ENCODE results near the gene KLF15. TPM values are rescaled to one million over a fixed set of nuclear protein-coding genes. Genes with fewer than 3 reads are reported as not detected.

Gene KLF15
- total and polyA plus RNA-seq, 2 donors (not counting 1 experiment from before 2014, with no cell fraction given): 0.10 to 2.2 TPM

DNA sequence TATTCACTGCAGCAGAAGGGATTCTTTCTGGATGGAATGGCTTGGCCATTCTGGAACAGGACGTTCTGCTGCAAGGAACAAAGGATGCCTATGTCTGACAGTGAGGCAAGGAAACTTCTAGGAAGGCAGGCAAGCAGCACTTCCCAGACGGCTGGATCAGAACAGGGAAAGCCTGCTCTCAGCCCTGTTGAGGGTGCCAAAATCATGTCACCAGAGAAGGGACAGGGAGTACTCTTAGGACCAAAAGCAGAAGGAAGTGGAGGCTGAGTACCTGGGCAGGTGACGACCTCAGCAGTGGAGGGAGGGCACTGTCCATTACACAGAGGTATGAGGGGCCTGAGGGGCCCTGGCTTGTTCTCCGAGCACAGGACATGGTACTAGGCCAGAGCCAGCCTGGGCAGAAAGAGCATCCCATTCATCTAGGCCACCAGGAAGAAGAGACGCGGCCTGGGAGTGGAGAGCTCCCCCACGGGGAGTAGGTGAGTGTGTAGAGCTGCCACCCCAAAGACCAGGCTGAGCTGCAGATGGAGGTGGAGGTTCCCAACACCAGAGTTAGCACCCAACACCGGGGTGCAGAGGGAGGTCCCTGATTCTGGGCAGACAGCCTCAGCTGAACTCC is 9.6 kb downstream of the KLF15 start:
- Histone ChIP-seq H3K27me3 (replicated peaks in 1 of 4; ENCODE audit: control extremely low read depth in 1 of 4, control insufficient read depth in 3 of 4, insufficient read depth in 4 of 4, low read length in 3 of 4) (no peaks in the 10 kb centered on the region), H2AFZ (ENCODE audit: insufficient read depth, low read depth, low read length, poor library complexity, severe bottlenecking) (no peak overlapping the region), H3K9ac (ENCODE audit: low read length) (no peak overlapping the region), H3K4me1 (ENCODE audit: control insufficient read depth in 2 of 2, insufficient read depth in 2 of 2, low read length in 2 of 2) (no peaks in the 10 kb centered on the region), H3K79me2 (ENCODE audit: control insufficient read depth, insufficient read depth, low read length) (no peaks in the 10 kb centered on the region), H4K20me1 (ENCODE audit: control insufficient read depth, insufficient read depth, low read length, poor library complexity, severe bottlenecking) (no peaks in the 10 kb centered on the region), H3K4me2 (replicated peaks; ENCODE audit: low read depth, low read length, poor library complexity, severe bottlenecking) (no peak overlapping the region), H3K4me3 (ENCODE audit: control extremely low read depth in 1 of 5, extremely low read depth in 1 of 5, insufficient read depth in 1 of 5, low read depth in 2 of 5, low read length in 4 of 5) (no peak overlapping the region), H3K9me3 (ENCODE audit: control extremely low read depth in 1 of 3, control insufficient read depth in 2 of 3, insufficient read depth in 1 of 3, low read length in 2 of 3) (no peaks in the 10 kb centered on the region), H3K27ac (ENCODE audit: low read length in 2 of 2) (no peak overlapping the region), H3K36me3 (replicated peaks in 1 of 2; ENCODE audit: control extremely low read depth in 1 of 2, control insufficient read depth in 1 of 2, extremely low read depth in 1 of 2, insufficient read depth in 2 of 2, low read length in 1 of 2) (no peaks in the 10 kb centered on the region)
- H3K27ac Mint-ChIP-seq: no peak overlapping the region
- H3K9me3 Mint-ChIP-seq (ENCODE audit: insufficient read depth): no peaks in the 10 kb centered on the region
- ATAC-seq (ENCODE audit: low read depth) (no peak), DNase-seq (no peak)
- no peaks in the 10 kb centered on the region for H3K27me3 Mint-ChIP-seq
- TF ChIP-seq, protein P1, sequence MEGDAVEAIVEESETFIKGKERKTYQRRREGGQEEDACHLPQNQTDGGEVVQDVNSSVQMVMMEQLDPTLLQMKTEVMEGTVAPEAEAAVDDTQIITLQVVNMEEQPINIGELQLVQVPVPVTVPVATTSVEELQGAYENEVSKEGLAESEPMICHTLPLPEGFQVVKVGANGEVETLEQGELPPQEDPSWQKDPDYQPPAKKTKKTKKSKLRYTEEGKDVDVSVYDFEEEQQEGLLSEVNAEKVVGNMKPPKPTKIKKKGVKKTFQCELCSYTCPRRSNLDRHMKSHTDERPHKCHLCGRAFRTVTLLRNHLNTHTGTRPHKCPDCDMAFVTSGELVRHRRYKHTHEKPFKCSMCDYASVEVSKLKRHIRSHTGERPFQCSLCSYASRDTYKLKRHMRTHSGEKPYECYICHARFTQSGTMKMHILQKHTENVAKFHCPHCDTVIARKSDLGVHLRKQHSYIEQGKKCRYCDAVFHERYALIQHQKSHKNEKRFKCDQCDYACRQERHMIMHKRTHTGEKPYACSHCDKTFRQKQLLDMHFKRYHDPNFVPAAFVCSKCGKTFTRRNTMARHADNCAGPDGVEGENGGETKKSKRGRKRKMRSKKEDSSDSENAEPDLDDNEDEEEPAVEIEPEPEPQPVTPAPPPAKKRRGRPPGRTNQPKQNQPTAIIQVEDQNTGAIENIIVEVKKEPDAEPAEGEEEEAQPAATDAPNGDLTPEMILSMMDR (IDR thresholded peaks at IDR 0.05): no peak
- no peak for TF ChIP-seq EZH2 (IDR thresholded peaks at IDR 0.05; ENCODE audit: borderline replicate concordance, insufficient read depth, low read depth, low read length, poor library complexity, severe bottlenecking)
- 81% methylated on average over 5 of the region's 8 CpGs for WGBS (ENCODE audit: insufficient coverage)
- H3K4me1 Mint-ChIP-seq: no peaks in the 10 kb centered on the region
- H3K4me3 Mint-ChIP-seq: no peak overlapping the region
- intact Hi-C loops (cut with micrococcal nuclease): no loop called here
- POLR2A ChIA-PET: no interaction called here
- CTCF ChIA-PET: no interaction called here

DNA sequence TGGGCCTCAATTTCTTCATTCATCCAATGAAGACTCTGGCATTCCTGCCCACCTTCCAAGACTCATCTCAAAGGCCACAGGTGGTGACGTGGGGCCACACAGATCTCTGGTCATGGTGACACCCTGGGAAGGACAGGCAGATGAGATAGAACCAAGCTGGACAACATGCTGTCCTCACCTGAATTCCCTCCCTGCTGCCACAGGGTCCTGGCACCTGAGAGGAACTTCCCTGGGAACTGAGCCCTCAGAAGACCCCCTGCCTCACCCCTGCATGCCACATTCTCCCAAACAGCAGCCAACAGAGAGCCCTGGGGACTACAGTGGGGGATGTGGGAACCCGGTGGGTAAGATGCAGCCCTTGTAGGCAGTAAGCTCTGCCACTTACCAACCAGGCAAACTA is 10.7 kb downstream of the KLF15 start:
- Histone ChIP-seq H3K4me1 (ENCODE audit: control insufficient read depth in 2 of 2, insufficient read depth in 2 of 2, low read length in 2 of 2) (no peaks in the 10 kb centered on the region), H3K4me2 (replicated peaks; ENCODE audit: low read depth, low read length, poor library complexity, severe bottlenecking) (no peak overlapping the region), H3K9me3 (ENCODE audit: control extremely low read depth in 1 of 3, control insufficient read depth in 2 of 3, insufficient read depth in 1 of 3, low read length in 2 of 3) (no peaks in the 10 kb centered on the region), H3K79me2 (ENCODE audit: control insufficient read depth, insufficient read depth, low read length) (no peaks in the 10 kb centered on the region), H3K36me3 (replicated peaks in 1 of 2; ENCODE audit: control extremely low read depth in 1 of 2, control insufficient read depth in 1 of 2, extremely low read depth in 1 of 2, insufficient read depth in 2 of 2, low read length in 1 of 2) (no peaks in the 10 kb centered on the region), H2AFZ (ENCODE audit: insufficient read depth, low read depth, low read length, poor library complexity, severe bottlenecking) (no peak overlapping the region), H3K27ac (ENCODE audit: low read length in 2 of 2) (no peak overlapping the region), H4K20me1 (ENCODE audit: control insufficient read depth, insufficient read depth, low read length, poor library complexity, severe bottlenecking) (no peaks in the 10 kb centered on the region), H3K27me3 (replicated peaks in 1 of 4; ENCODE audit: control extremely low read depth in 1 of 4, control insufficient read depth in 3 of 4, insufficient read depth in 4 of 4, low read length in 3 of 4) (no peaks in the 10 kb centered on the region), H3K4me3 (ENCODE audit: control extremely low read depth in 1 of 5, extremely low read depth in 1 of 5, insufficient read depth in 1 of 5, low read depth in 2 of 5, low read length in 4 of 5) (no peak overlapping the region), H3K9ac (ENCODE audit: low read length) (no peak overlapping the region)
- Mint-ChIP-seq H3K27ac (no peak overlapping the region), H3K4me3 (no peak overlapping the region), H3K4me1 (no peaks in the 10 kb centered on the region), H3K27me3 (no peaks in the 10 kb centered on the region), H3K9me3 (ENCODE audit: insufficient read depth) (no peaks in the 10 kb centered on the region)
- intact Hi-C loops (cut with micrococcal nuclease): no loop called here
- ChIA-PET POLR2A (no interaction called here), CTCF (interaction anchor here (0.9 kb wide), 1 partner anchor 17 kb away, joined by 4 read pairs; no protein-coding TSS in a partner anchor)
- DNase-seq: no peak
- no peak for ATAC-seq (ENCODE audit: low read depth)
- TF ChIP-seq, protein P1 (IDR thresholded peaks at IDR 0.05): no peak
- no peak for TF ChIP-seq EZH2 (IDR thresholded peaks at IDR 0.05; ENCODE audit: borderline replicate concordance, insufficient read depth, low read depth, low read length, poor library complexity, severe bottlenecking)
- WGBS (ENCODE audit: insufficient coverage): 55% methylated on average over 1 of the region's 2 CpGs

All from B cell (primary cell).